AG10803 (cell line): ENCODE data around the gene TTC6.
"Not testable (repeated sequence)": the region's sequence is repeated elsewhere in the genome, so short reads cannot be mapped to it uniquely, and the experiment has no call there.

ENCODE experiments used
- DNase-seq: peaks from one replicate; pipeline ENCODE4 v3.0.0; 2010; ENCODE audit warnings: low read depth
- H3K4me3 ChIP-seq: 2 replicates; pipeline ENCODE4 v1.5.1; 2011; ENCODE audit warnings: mild to moderate bottlenecking, low read length, control low read depth
- TF ChIP-seq, protein P1 (sequence below): conservative IDR thresholded peaks from 2 replicates; pipeline ENCODE4 v1.5.1; 2011; ENCODE audit warnings: mild to moderate bottlenecking, low read length, control low read depth, inconsistent platforms

Gene TTC6

GRCh38 chr14:37594971-37595808 is at the start of gene TTC6, which contains the start of gene FOXA1:
TSS of gene TTC6 (plus strand) at chr14:37595629. CDS start at chr14:37622065, 26,436 bp downstream.
TSS of gene FOXA1 (minus strand) at chr14:37595249. CDS start at chr14:37594972, 277 bp downstream.
- TF ChIP-seq, protein P1, sequence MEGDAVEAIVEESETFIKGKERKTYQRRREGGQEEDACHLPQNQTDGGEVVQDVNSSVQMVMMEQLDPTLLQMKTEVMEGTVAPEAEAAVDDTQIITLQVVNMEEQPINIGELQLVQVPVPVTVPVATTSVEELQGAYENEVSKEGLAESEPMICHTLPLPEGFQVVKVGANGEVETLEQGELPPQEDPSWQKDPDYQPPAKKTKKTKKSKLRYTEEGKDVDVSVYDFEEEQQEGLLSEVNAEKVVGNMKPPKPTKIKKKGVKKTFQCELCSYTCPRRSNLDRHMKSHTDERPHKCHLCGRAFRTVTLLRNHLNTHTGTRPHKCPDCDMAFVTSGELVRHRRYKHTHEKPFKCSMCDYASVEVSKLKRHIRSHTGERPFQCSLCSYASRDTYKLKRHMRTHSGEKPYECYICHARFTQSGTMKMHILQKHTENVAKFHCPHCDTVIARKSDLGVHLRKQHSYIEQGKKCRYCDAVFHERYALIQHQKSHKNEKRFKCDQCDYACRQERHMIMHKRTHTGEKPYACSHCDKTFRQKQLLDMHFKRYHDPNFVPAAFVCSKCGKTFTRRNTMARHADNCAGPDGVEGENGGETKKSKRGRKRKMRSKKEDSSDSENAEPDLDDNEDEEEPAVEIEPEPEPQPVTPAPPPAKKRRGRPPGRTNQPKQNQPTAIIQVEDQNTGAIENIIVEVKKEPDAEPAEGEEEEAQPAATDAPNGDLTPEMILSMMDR = no peak
- peak within 1 kb of the TSS; percentile 67 for H3K4me3 ChIP-seq
- DNase-seq = peak; percentile 22

GRCh38 chr14:37546621-37547447 is 48.6 kb upstream of the TTC6 start:
- TF ChIP-seq, protein P1 = no peak
- H3K4me3 ChIP-seq = no peak overlapping the region
- DNase-seq = peak; percentile 60

DNA sequence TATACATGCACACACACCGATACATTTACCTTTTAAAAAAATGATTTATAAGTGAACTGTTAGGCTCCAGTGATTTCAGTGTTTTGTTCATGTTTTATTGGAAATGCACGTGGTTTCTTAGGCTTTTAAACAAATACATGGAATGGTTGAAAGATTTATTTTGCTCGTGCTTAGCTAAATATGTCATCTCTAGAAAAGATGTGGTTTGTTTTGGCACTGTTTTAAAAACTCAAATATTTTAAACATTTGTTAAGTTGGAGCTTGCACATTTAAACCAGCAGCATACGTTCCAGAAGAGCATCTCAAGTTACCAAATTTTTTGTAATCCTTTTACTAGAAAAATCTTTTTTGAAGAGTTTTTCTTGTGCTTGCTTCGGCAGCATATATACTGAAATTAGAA is 44.9 kb upstream of the TTC6 start:
- TF ChIP-seq, protein P1 = no peak
- DNase-seq = peak; percentile 85
- no peak overlapping the region for H3K4me3 ChIP-seq

DNA sequence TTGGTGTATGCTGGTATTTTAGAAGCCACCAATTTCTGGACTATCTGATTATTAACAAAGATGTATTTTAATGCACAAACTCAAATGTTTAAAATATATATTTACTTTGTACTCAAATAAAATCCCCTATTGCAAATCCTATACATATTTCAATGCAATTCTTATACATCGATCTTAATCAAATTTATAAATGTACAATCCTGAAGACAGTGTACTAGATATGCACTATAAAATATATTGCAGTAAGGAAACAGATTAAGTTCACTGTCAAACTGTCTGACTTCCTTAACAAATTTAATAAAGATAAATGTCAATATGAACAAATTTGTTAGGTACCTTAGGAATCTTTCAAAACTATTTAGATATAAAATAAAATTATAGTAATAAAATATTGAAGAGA is 44.3 kb upstream of the TTC6 start:
- TF ChIP-seq, protein P1 = no peak
- no peak for DNase-seq
- no peak overlapping the region for H3K4me3 ChIP-seq

- no peak for DNase-seq
- TF ChIP-seq, protein P1 = no peak
- H3K4me3 ChIP-seq = no peak overlapping the region
Measured at GRCh38 chr14:37553935-37554550, 41.4 kb upstream of the TTC6 start.

- DNase-seq, H3K4me3 ChIP-seq: not testable (repeated sequence)
Measured at GRCh38 chr14:37555596-37555995, 39.8 kb upstream of the TTC6 start.

- H3K4me3 ChIP-seq = no peak overlapping the region
- DNase-seq = no peak
- TF ChIP-seq, protein P1 = no peak
Measured at GRCh38 chr14:37558740-37559139, 36.7 kb upstream of the TTC6 start.
